A549 (cell line): ENCODE data around the gene RANBP17.

Experiments
- BCL3 ChIP-seq: fragments of >200 bp; sonication (Bioruptor Twin); formaldehyde crosslinking; IDR thresholded peaks from 3 replicates; pipeline ENCODE4 v1.6.1; 2016
- CBX8 ChIP-seq: fragments of 200-600 bp; sonication (generic); IDR thresholded peaks from 2 replicates; pipeline ENCODE4 v1.6.1; 2016
- CEBPB ChIP-seq, 2 experiments: fragments of >200 bp in 1 of 2; sonication (Bioruptor Twin) in 1 of 2; formaldehyde crosslinking in 1 of 2; IDR thresholded peaks; 2 replicates each; pipeline ENCODE4 v1.6.1; 2012 to 2016
- EP300 ChIP-seq, 2 experiments: fragments of >200 bp; sonication (Bioruptor Twin); formaldehyde crosslinking; IDR thresholded peaks; 2 replicates in 1 of 2; 3 replicates in 1 of 2; pipeline ENCODE4 v1.6.1; 2016 to 2017
- JUN ChIP-seq, 2 experiments: fragments of >200 bp; sonication (Bioruptor Twin); formaldehyde crosslinking; IDR thresholded peaks; 2 replicates in 1 of 2; 3 replicates in 1 of 2; pipeline ENCODE4 v1.6.1; 2016 to 2017
- MAZ ChIP-seq: fragments of 150-350 bp; IDR thresholded peaks from 2 replicates; pipeline ENCODE4 v1.6.1; 2014; ENCODE audit warnings: antibody characterized with exemption, low read depth, low read length, borderline replicate concordance
- NFE2L2 ChIP-seq: fragments of 150-350 bp; conservative IDR thresholded peaks from 2 replicates; pipeline ENCODE4 v1.6.1; 2014; ENCODE audit warnings: low read length
- NR3C1 ChIP-seq: fragments of >200 bp; sonication (Bioruptor Twin); formaldehyde crosslinking; IDR thresholded peaks from 3 replicates; pipeline ENCODE4 v1.6.1; 2017
- POLR2A ChIP-seq: IDR thresholded peaks from 2 replicates; pipeline ENCODE4 v1.6.1; 2012; ENCODE audit warnings: mild to moderate bottlenecking, low read length
- REST ChIP-seq: fragments of 200-600 bp; sonication (generic); IDR thresholded peaks from 2 replicates; pipeline ENCODE4 v1.6.1; 2016; ENCODE audit warnings: antibody characterized with exemption, mild to moderate bottlenecking, moderate library complexity
- TP53 ChIP-seq: fragments of 250-450 bp; sonication (Bioruptor Pico); IDR thresholded peaks from 2 replicates; pipeline ENCODE4 v1.5.0; 2021; ENCODE audit warnings: mild to moderate bottlenecking, moderate library complexity
- TF ChIP-seq, protein P1 (sequence below): fragments of >200 bp; sonication (Bioruptor Twin); formaldehyde crosslinking; IDR thresholded peaks from 3 replicates; pipeline ENCODE4 v1.5.1; 2016

GRCh38 chr5:170923910-170924620 lies 62.2 kb downstream of the RANBP17 start:
- TF ChIP-seq NFE2L2 (no peak), NR3C1 (no peak), POLR2A (no peak), EP300 (IDR thresholded peaks at IDR 0.05) (no peak), BCL3 (no peak), TP53 (no peak), REST (no peak), CBX8 (no peak), MAZ (no peak), CEBPB (IDR thresholded peaks at IDR 0.05) (0 out of 4 replicates have a peak, but pooled peaks of 1 of the 2 experiments have one; percentile 11), JUN (IDR thresholded peaks at IDR 0.05) (no peak)
- TF ChIP-seq, protein P1, sequence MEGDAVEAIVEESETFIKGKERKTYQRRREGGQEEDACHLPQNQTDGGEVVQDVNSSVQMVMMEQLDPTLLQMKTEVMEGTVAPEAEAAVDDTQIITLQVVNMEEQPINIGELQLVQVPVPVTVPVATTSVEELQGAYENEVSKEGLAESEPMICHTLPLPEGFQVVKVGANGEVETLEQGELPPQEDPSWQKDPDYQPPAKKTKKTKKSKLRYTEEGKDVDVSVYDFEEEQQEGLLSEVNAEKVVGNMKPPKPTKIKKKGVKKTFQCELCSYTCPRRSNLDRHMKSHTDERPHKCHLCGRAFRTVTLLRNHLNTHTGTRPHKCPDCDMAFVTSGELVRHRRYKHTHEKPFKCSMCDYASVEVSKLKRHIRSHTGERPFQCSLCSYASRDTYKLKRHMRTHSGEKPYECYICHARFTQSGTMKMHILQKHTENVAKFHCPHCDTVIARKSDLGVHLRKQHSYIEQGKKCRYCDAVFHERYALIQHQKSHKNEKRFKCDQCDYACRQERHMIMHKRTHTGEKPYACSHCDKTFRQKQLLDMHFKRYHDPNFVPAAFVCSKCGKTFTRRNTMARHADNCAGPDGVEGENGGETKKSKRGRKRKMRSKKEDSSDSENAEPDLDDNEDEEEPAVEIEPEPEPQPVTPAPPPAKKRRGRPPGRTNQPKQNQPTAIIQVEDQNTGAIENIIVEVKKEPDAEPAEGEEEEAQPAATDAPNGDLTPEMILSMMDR, result no peak
